H1 (cell line): ENCODE measurements around the gene PI4KA. TPM values are rescaled to one million over a fixed set of nuclear protein-coding genes. Genes with fewer than 3 reads are reported as not detected.

Source experiments
- CBX5 ChIP-seq: fragments of 300-800, 300-1000 bp; sonication (generic); IDR thresholded peaks from 2 replicates; pipeline ENCODE4 v1.7.1; 2016; ENCODE audit warnings: antibody characterized with exemption, low read length, low read depth
- HDAC2 ChIP-seq, 2 experiments: fragments of 300-600 bp in 1 of 2; sonication (generic) in 1 of 2; IDR thresholded peaks; 2 replicates each; pipeline ENCODE4 v1.6.1; 2011 to 2012; ENCODE audit warnings: low read depth in 2 of 2, low read length in 2 of 2, mild to moderate bottlenecking in 2 of 2, moderate library complexity in 2 of 2, borderline replicate concordance in 1 of 2, inconsistent platforms in 1 of 2
- JUN ChIP-seq: IDR thresholded peaks from 2 replicates; pipeline ENCODE4 v1.6.1; 2011; ENCODE audit warnings: low read depth, mild to moderate bottlenecking, improper control_type of control experiment, low read length
- JUND ChIP-seq: IDR thresholded peaks from 2 replicates; pipeline ENCODE4 v1.6.1; 2011; ENCODE audit warnings: mild to moderate bottlenecking, improper control_type of control experiment, low read length
- KDM1A ChIP-seq: fragments of 200-600, 300-600 bp; sonication (generic); IDR thresholded peaks from 2 replicates; pipeline ENCODE4 v1.7.1; 2016; ENCODE audit warnings: mild to moderate bottlenecking, low read length, borderline replicate concordance
- RXRA ChIP-seq: IDR thresholded peaks from 2 replicates; pipeline ENCODE4 v1.6.1; 2011; ENCODE audit warnings: low read depth, mild to moderate bottlenecking, low read length, moderate library complexity; ENCODE audit not compliant: insufficient read depth
- TBP ChIP-seq: IDR thresholded peaks from 2 replicates; pipeline ENCODE4 v1.6.1; 2011; ENCODE audit warnings: low read depth, low read length, improper control_type of control experiment
- polyA plus RNA-seq, 7 experiments: library from polyadenylated mRNA; depleted of rRNA in 3 of 7; stranded (reverse) in 5 of 7; unstranded in 2 of 7; fragments of >200 nt in 5 of 7; fragments of 200-250 nt in 2 of 7; gene quantifications; 1 replicate in 5 of 7; 2 replicates in 1 of 7; 4 replicates in 1 of 7; pipeline versions ENCODE4 v1.2.1 to v1.2.3, GENCODE V29; 2011 to 2013; ENCODE audit warnings: missing spikeins in 2 of 7, mixed read lengths in 2 of 7
- total RNA-seq: library from RNA; stranded (reverse); fragmentation: NEBNext Ultra II Directional; extraction: Animal tissue kit (Norgen Biotek cat#: 25700); gene quantifications from 2 replicates; pipeline ENCODE4 v1.2.1, GENCODE V29; 2021

The PI4KA gene
- total and polyA plus RNA-seq, 2 of the 8 experiments (the other 6 are each of a cell fraction or from before 2014, with no cell fraction given), result 22.5 to 37.7 TPM

DNA sequence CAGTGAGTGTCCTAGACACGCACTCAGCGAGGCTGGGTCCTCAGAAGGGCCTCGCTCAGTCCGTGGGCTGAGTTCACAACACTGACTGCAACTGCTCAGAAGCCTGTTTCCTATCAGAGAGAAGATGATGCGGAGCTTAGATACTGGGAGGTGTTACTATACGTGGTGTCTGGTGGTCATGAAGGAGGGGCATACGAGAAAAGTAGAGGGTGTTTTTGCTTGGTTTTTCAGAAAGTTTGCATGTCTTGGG lies 94.2 kb downstream of the PI4KA start (continued):
- no peak for TF ChIP-seq RXRA
- TF ChIP-seq HDAC2 (IDR thresholded peaks at IDR 0.05; ENCODE audit: borderline replicate concordance in 1 of 2, low read depth in 2 of 2, low read length in 2 of 2), result no peak
- no peak for TF ChIP-seq JUND
- TF ChIP-seq CBX5, result no peak
- TF ChIP-seq KDM1A, result no peak
- no peak for TF ChIP-seq JUN
- TF ChIP-seq TBP, result no peak
